GM23338 (cell line): ENCODE measurements around the gene HIVEP2. TPM values are rescaled to one million over a fixed set of nuclear protein-coding genes. Genes with fewer than 3 reads are reported as not detected.
A peak's percentile ranks its signal among the peaks of the same experiment; 100 is the strongest.

ENCODE experiments used
- ATAC-seq: fragments of 200-7000 bp; cut with Tn5 transposase; 3 replicates; pipeline ENCODE4 v1.9.1; 2020
- DNase-seq: peaks from one replicate; pipeline ENCODE4 v3.0.0-alpha.2; 2015; ENCODE audit warnings: low spot score
- H2AFZ ChIP-seq: fragments of 200-600 bp; sonication (generic); 2 replicates; pipeline ENCODE4 v1.8.0; 2016; ENCODE audit warnings: antibody characterized with exemption, mild to moderate bottlenecking, moderate library complexity
- H3F3A ChIP-seq: fragments of 200-600 bp; sonication (generic); replicated peaks from 2 replicates; pipeline ENCODE4 v1.8.0; 2017; ENCODE audit warnings: antibody characterized with exemption, mixed run types, low read depth
- H3K27ac ChIP-seq: fragments of 200-600 bp; sonication (generic); 2 replicates; pipeline ENCODE4 v1.6.1; 2016; ENCODE audit warnings: low read depth
- H3K27me3 ChIP-seq: fragments of 200-600 bp; sonication (generic); 2 replicates; pipeline ENCODE4 v1.8.0; 2016; ENCODE audit warnings: mild to moderate bottlenecking, mixed run types, moderate library complexity; ENCODE audit not compliant: insufficient read depth
- H3K36me3 ChIP-seq: fragments of 200-600 bp; sonication (generic); 2 replicates; pipeline ENCODE4 v1.8.0; 2016; ENCODE audit warnings: mild to moderate bottlenecking; ENCODE audit not compliant: insufficient read depth
- H3K4me1 ChIP-seq: fragments of 200-600 bp; sonication (generic); 2 replicates; pipeline ENCODE4 v1.8.0; 2016; ENCODE audit warnings: mild to moderate bottlenecking, moderate library complexity; ENCODE audit not compliant: insufficient read depth
- H3K4me2 ChIP-seq: fragments of 200-600 bp; sonication (generic); 2 replicates; pipeline ENCODE4 v1.7.1; 2017; ENCODE audit warnings: mixed run types
- H3K4me3 ChIP-seq: fragments of 200-600 bp; sonication (generic); 2 replicates; pipeline ENCODE4 v1.6.1; 2016; ENCODE audit warnings: mixed run types
- H3K79me2 ChIP-seq: fragments of 200-600 bp; sonication (generic); replicated peaks from 2 replicates; pipeline ENCODE4 v1.8.0; 2017; ENCODE audit warnings: mild to moderate bottlenecking; ENCODE audit not compliant: insufficient read depth
- H3K9me2 ChIP-seq: fragments of 200-600 bp; sonication (generic); 2 replicates; pipeline ENCODE4 v1.8.0; 2017; ENCODE audit not compliant: insufficient read depth
- H4K20me1 ChIP-seq: fragments of 200-600 bp; sonication (generic); replicated peaks from 2 replicates; pipeline ENCODE4 v1.8.0; 2017; ENCODE audit warnings: mild to moderate bottlenecking; ENCODE audit not compliant: insufficient read depth
- H3K27ac Mint-ChIP-seq: 2 replicates; pipeline ENCODE4 v1.8.0; 2020; ENCODE audit warnings: inconsistent platforms, mild to moderate bottlenecking, moderate library complexity, mixed read lengths
- H3K27me3 Mint-ChIP-seq: 3 replicates; pipeline ENCODE4 v1.8.0; 2022; ENCODE audit warnings: low read depth, mild to moderate bottlenecking, moderate library complexity, mixed read lengths, inconsistent platforms; ENCODE audit not compliant: insufficient read depth, poor library complexity
- H3K36me3 Mint-ChIP-seq: 3 replicates; pipeline ENCODE4 v1.8.0; 2021; ENCODE audit warnings: low read depth, mild to moderate bottlenecking, inconsistent platforms, moderate library complexity, mixed read lengths
- H3K4me1 Mint-ChIP-seq: 3 replicates; pipeline ENCODE4 v1.8.0; 2020; ENCODE audit warnings: mild to moderate bottlenecking, inconsistent platforms, mixed read lengths
- H3K4me3 Mint-ChIP-seq: 3 replicates; pipeline ENCODE4 v1.8.0; 2021; ENCODE audit warnings: moderate library complexity, mild to moderate bottlenecking, inconsistent platforms, mixed read lengths
- H3K9me3 Mint-ChIP-seq: 3 replicates; pipeline ENCODE4 v1.8.0; 2020; ENCODE audit warnings: moderate library complexity, mild to moderate bottlenecking, inconsistent platforms, mixed read lengths
- CTCF ChIP-seq, 2 experiments: fragments of 200-600 bp in 1 of 2; sonication (generic) in 1 of 2; conservative IDR thresholded peaks; 2 replicates each; pipeline versions ENCODE4 v1.5.1 to v1.6.1; 2016 to 2017; ENCODE audit warnings: antibody characterized with exemption in 2 of 2, low read depth in 2 of 2, mild to moderate bottlenecking in 2 of 2, moderate library complexity in 1 of 2
- ETS1 ChIP-seq: IDR thresholded peaks from 2 replicates; pipeline ENCODE4 v1.6.1; 2016; ENCODE audit warnings: antibody characterized with exemption
- EZH2 ChIP-seq: fragments of 200-600 bp; sonication (generic); IDR thresholded peaks from one replicate; pipeline ENCODE4 v1.8.0; 2017; ENCODE audit warnings: antibody characterized with exemption, mild to moderate bottlenecking, low read depth; ENCODE audit not compliant: unreplicated experiment
- EZH2phosphoT487 ChIP-seq: fragments of 200-600 bp; sonication (generic); IDR thresholded peaks from one replicate; pipeline ENCODE4 v1.8.1; 2018; ENCODE audit warnings: antibody characterized with exemption; ENCODE audit not compliant: unreplicated experiment
- JUNB ChIP-seq: IDR thresholded peaks from one replicate; pipeline ENCODE4 v1.6.1; 2016; ENCODE audit warnings: antibody characterized with exemption; ENCODE audit not compliant: unreplicated experiment
- ZNF114 ChIP-seq: fragments of 250-450 bp; sonication (Bioruptor Pico); IDR thresholded peaks from 2 replicates; pipeline ENCODE4 v1.5.0; 2020; ENCODE audit warnings: mild to moderate bottlenecking, moderate library complexity
- ZNF462 ChIP-seq: fragments of 250-450 bp; sonication (Bioruptor Pico); IDR thresholded peaks from 2 replicates; pipeline ENCODE4 v1.5.0; 2020; ENCODE audit warnings: mild to moderate bottlenecking, moderate library complexity
- polyA plus RNA-seq: library from polyadenylated mRNA; unstranded; fragments of >200 nt; fragmentation: Nextera tagmentation; extraction: Ambion mirVana; gene quantifications from 2 replicates; pipeline ENCODE4 v1.2.1, GENCODE V29; 2016
- total RNA-seq: library from RNA; depleted of rRNA; stranded (reverse); fragments of >200 nt; shearing (Covaris generic); gene quantifications from 2 replicates; pipeline ENCODE4 v1.2.3, GENCODE V29; 2014

HIVEP2 gene
- total and polyA plus RNA-seq, 2 experiments from 2014 or later = 1.5 to 7.4 TPM

GRCh38 chr6:142838821-142839685, 105.9 kb downstream of the HIVEP2 start:
- TF ChIP-seq EZH2phosphoT487 = no peak
- TF ChIP-seq CTCF (conservative IDR thresholded peaks at IDR 0.05; ENCODE audit: low read depth in 2 of 2) = no peak
- Mint-ChIP-seq H3K4me1 (peaks cover 32% of the 10 kb centered on the region), H3K36me3 (no peaks in the 10 kb centered on the region), H3K27ac (no peak overlapping the region; the same call in 1 of the 2 replicates), H3K4me3 (no peak overlapping the region), H3K9me3 (no peaks in the 10 kb centered on the region), H3K27me3 (no peaks in the 10 kb centered on the region)
- no peaks in the 10 kb centered on the region for H3K9me2 ChIP-seq
- peaks cover 27% of the 10 kb centered on the region for H3K4me1 ChIP-seq
- ATAC-seq = peak; percentile 39; the same call in 2 of the 3 replicates
- H4K20me1 ChIP-seq = no peaks in the 10 kb centered on the region; the same call in 1 of the 2 replicates
- no peak overlapping the region for H2AFZ ChIP-seq
- no peaks in the 10 kb centered on the region for H3K36me3 ChIP-seq
- H3F3A ChIP-seq = no peaks in the 10 kb centered on the region
- DNase-seq = no peak
- H3K4me2 ChIP-seq = no peak overlapping the region
- no peak overlapping the region for H3K27ac ChIP-seq
- H3K79me2 ChIP-seq = peaks cover 5% of the 10 kb centered on the region; the same call in 1 of the 2 replicates
- no peak overlapping the region for H3K4me3 ChIP-seq
- no peaks in the 10 kb centered on the region for H3K27me3 ChIP-seq

- H3K27ac Mint-ChIP-seq = no peak overlapping the region
- no peak for ATAC-seq
- no peak for TF ChIP-seq EZH2phosphoT487
- TF ChIP-seq EZH2 = no peak
- no peak for TF ChIP-seq ETS1
- no peak for TF ChIP-seq JUNB
- TF ChIP-seq ZNF462 (CRISPR knock-in tag) = no peak
- TF ChIP-seq ZNF114 (CRISPR knock-in tag) = no peak
Measured at GRCh38 chr6:142835787-142836535, 109.0 kb downstream of the HIVEP2 start.

More at GRCh38 chr6:142835787-142836535, 109.0 kb downstream of the HIVEP2 start:
- Histone ChIP-seq H4K20me1 (no peaks in the 10 kb centered on the region; the same call in 1 of the 2 replicates), H3K27ac (no peak overlapping the region), H3K4me1 (no peaks in the 10 kb centered on the region), H3K79me2 (peaks cover 5% of the 10 kb centered on the region; the same call in 1 of the 2 replicates), H3K4me2 (no peak overlapping the region), H3K27me3 (no peaks in the 10 kb centered on the region), H2AFZ (no peak overlapping the region), H3K4me3 (no peak overlapping the region), H3K9me2 (no peaks in the 10 kb centered on the region), H3F3A (no peaks in the 10 kb centered on the region), H3K36me3 (no peaks in the 10 kb centered on the region)
- no peaks in the 10 kb centered on the region for H3K9me3 Mint-ChIP-seq
- no peak for DNase-seq
- peaks cover 7% of the 10 kb centered on the region; the same call in 2 of the 3 replicates for H3K4me1 Mint-ChIP-seq
- H3K27me3 Mint-ChIP-seq = no peaks in the 10 kb centered on the region
- H3K36me3 Mint-ChIP-seq = no peaks in the 10 kb centered on the region
- H3K4me3 Mint-ChIP-seq = no peak overlapping the region
